ENCODE results near the gene KAZN. TPM values are rescaled to one million over a fixed set of nuclear protein-coding genes. Genes with fewer than 3 reads are reported as not detected.
A peak's percentile ranks its signal among the peaks of the same experiment; 100 is the strongest.

KAZN gene
- total RNA-seq, 2 donors from 2014 or later: 1.1 to 2.2 TPM

- Mint-ChIP-seq H3K36me3 (no peaks in the 10 kb centered on the region), H3K27ac (no peak overlapping the region), H3K9me3 (no peaks in the 10 kb centered on the region)
- no peak for DNase-seq (ENCODE audit: low spot score in 2 of 2)
- ATAC-seq: no peak
These were observed 478.9 kb downstream of the KAZN start for GRCh38 chr1:15077384-15077783.

- Mint-ChIP-seq H3K27ac (no peak overlapping the region), H3K9me3 (no peaks in the 10 kb centered on the region), H3K36me3 (no peaks in the 10 kb centered on the region)
- no peak for DNase-seq (ENCODE audit: low spot score in 2 of 2)
- ATAC-seq: no peak
These were observed 482.0 kb downstream of the KAZN start for GRCh38 chr1:15080328-15081007.

GRCh38 chr1:15081102-15081501 lies 482.6 kb downstream of the KAZN start:
- Mint-ChIP-seq H3K36me3 (no peaks in the 10 kb centered on the region), H3K27ac (no peak overlapping the region), H3K9me3 (no peaks in the 10 kb centered on the region)
- ATAC-seq: no peak
- DNase-seq (ENCODE audit: low spot score in 2 of 2): no peak

DNA sequence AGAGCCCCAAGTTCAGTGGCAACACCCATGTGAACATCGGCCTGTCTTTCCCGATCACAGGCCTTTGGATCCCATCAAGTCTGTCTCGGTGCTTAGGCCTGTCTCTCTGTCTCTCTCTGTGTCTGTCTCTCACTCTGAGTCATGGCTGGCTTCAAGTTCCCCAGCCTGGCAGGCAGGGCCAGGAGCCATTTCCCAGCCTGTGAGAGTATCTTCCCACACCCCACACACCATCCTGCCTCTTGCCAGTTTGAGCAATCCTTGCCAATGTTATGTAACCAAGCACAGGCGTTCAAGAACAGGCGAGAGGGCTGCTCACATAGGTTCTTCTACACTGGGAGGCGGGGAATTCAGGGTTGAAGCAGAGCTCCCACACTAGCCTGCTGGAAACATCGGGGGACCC lies 485.1 kb downstream of the KAZN start:
- H3K27ac Mint-ChIP-seq: no peak overlapping the region
- ATAC-seq (no peak), DNase-seq (ENCODE audit: low spot score in 2 of 2) (no peak)
- no peaks in the 10 kb centered on the region for H3K9me3 Mint-ChIP-seq
- no peaks in the 10 kb centered on the region for H3K36me3 Mint-ChIP-seq

DNA sequence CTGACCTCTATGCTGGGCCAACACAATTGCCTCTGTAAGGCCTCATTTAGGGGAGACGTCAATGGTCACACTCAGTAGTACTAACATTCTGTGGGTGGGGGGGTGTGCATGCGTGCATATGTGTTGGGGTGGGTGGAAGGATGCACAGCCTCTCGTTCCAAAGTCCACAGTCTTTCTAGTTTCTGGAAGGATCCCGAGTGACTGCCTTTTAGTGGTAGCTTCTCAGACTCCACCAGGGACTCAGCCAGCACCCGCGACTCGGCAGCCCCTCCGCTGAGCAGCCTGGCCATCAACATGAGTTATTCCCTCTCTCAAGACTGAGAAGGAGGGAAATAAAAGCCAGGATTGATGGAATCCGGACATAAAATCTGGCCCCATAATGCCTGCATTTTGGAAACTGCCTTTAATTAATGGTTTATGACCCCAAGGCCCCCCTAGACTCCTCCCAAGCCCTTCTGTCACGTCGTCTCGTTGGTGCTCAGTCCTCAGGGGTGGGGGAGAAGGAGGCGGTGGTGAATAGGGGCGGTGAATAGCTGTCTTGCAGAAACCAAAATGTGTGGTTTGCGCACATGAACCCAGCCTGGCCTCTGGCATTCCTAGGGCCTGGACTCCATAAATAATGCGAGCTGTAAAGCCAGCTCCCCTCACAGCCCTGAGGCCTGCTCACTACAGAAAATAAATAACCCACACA lies 489.9 kb downstream of the KAZN start:
- Mint-ChIP-seq H3K27ac (no peak overlapping the region), H3K9me3 (no peaks in the 10 kb centered on the region), H3K36me3 (no peaks in the 10 kb centered on the region)
- ATAC-seq (no peak), DNase-seq (ENCODE audit: low spot score in 2 of 2) (no peak)

- no peaks in the 10 kb centered on the region for H3K36me3 Mint-ChIP-seq
- no peak for DNase-seq (ENCODE audit: low spot score in 2 of 2)
- no peak for ATAC-seq
These were observed 490.9 kb downstream of the KAZN start for GRCh38 chr1:15089258-15089992.

DNA sequence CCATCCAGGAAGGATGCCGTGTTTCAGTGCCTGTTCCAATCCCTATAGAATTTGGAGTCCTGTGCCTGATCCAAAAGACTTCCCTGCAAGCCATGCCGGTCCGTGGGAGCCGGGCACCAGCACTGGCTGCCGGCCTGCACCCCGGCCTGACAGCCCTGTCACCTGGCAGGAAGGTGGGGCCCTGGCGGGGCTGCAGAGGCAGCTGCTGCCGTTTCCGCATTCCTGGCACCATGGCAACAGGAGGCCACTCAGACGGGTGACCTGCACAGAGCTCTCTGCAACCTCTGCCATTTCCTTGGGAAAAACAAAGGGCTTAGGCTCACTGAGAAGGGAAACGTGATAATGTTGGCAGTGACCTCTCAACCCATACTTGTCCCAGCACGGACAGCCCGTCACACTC lies 491.9 kb downstream of the KAZN start:
- ATAC-seq (no peak), DNase-seq (ENCODE audit: low spot score in 2 of 2) (no peak)
- no peaks in the 10 kb centered on the region for H3K36me3 Mint-ChIP-seq
- no peaks in the 10 kb centered on the region for H3K9me3 Mint-ChIP-seq
- no peak overlapping the region for H3K27ac Mint-ChIP-seq

More at GRCh38 chr1:15089258-15089992, 490.9 kb downstream of the KAZN start:
- Mint-ChIP-seq H3K27ac (no peak overlapping the region), H3K9me3 (no peaks in the 10 kb centered on the region)

- no peak for DNase-seq (ENCODE audit: low spot score in 2 of 2)
- Mint-ChIP-seq H3K9me3 (no peaks in the 10 kb centered on the region), H3K27ac (no peak overlapping the region), H3K36me3 (no peaks in the 10 kb centered on the region)
- ATAC-seq: no peak
These were observed 495.6 kb downstream of the KAZN start for GRCh38 chr1:15094056-15094455.

GRCh38 chr1:15094719-15095495 lies 496.4 kb downstream of the KAZN start:
- H3K27ac Mint-ChIP-seq: no peak overlapping the region
- ATAC-seq (no peak), DNase-seq (ENCODE audit: low spot score in 2 of 2) (no peak)
- H3K36me3 Mint-ChIP-seq: no peaks in the 10 kb centered on the region
- no peaks in the 10 kb centered on the region for H3K9me3 Mint-ChIP-seq

DNA sequence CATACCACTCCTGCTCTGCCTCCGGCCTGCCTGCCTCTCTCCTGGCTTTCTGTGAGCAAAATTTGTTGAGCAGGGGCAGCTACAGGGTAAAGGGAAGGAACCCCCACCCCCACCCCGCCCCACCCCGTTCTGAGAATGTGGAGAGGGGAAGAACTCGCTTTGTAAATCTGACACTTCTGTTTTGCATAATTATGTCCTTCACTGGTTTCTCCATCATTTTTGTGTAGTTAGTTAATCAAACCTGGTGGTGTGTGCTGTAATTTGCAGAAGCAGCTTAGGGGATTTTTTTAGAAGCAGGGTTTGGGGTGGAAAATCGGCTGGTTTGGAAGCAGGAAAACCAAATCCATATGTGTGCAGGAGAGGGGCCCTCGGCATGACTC lies 497.0 kb downstream of the KAZN start:
- no peaks in the 10 kb centered on the region for H3K9me3 Mint-ChIP-seq
- no peak for ATAC-seq
- H3K27ac Mint-ChIP-seq: no peak overlapping the region

GRCh38 chr1:15096293-15096692 lies 497.8 kb downstream of the KAZN start:
- Mint-ChIP-seq H3K36me3 (no peaks in the 10 kb centered on the region), H3K27ac (no peak overlapping the region), H3K9me3 (no peaks in the 10 kb centered on the region)
- no peak for DNase-seq (ENCODE audit: low spot score in 2 of 2)
- no peak for ATAC-seq

More for the DNA sequence above, 497.0 kb downstream of the KAZN start:
- DNase-seq (ENCODE audit: low spot score in 2 of 2): no peak
- no peaks in the 10 kb centered on the region for H3K36me3 Mint-ChIP-seq

DNA sequence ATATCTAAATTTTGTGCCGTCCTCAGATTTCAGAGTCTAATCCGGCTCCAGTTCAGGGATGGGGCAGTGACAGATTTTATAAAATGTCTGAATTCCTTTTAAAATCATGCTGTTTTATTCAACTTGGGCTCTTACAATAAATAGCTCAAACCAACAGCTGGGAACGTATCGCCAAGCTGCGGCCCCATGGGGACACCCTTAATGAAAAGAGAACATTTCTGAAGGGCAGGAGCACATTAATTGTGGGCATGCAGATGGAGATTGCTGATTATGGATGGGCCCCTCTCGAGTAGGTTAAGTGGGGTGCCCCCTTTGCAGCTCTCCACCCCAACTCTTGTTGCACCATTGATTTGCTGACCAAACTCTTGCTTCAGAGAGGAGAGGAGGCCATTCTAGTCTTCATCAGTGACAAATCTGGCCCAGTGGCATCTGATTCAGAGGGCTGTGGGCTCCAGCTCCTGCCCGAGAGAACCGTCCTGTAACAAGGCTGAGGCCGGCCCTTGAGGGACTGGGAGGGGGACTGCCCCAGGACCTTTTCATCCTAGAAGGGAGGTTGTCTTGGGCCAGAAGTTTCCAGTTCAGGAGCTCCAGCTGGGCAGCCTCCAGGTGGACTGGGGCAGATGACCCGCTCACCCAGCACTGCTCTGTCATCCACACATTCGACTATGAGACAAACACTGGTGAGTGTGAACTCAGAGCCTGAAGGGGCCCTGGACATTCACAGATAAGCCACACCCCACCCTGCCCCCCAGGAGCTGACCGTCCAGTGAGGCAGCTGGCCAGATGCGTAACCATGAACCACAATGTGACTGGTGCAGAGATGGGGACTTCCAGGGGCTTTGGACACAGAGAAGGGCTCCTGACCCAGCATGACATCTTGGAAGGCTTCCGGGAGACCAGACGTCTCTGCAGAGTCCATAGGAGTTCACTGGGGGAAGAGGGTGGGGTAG lies 500.0 kb downstream of the KAZN start:
- Mint-ChIP-seq H3K36me3 (no peaks in the 10 kb centered on the region), H3K9me3 (no peaks in the 10 kb centered on the region), H3K27ac (no peak overlapping the region)
- DNase-seq (ENCODE audit: low spot score in 2 of 2): no peak
- no peak for ATAC-seq

- no peak overlapping the region for H3K27ac Mint-ChIP-seq
- no peak for DNase-seq (ENCODE audit: low spot score in 2 of 2)
- ATAC-seq: no peak
- no peaks in the 10 kb centered on the region for H3K36me3 Mint-ChIP-seq
- H3K9me3 Mint-ChIP-seq: no peaks in the 10 kb centered on the region
These were observed 501.1 kb downstream of the KAZN start for GRCh38 chr1:15099441-15100120.

- Mint-ChIP-seq H3K36me3 (no peaks in the 10 kb centered on the region), H3K27ac (no peak overlapping the region), H3K9me3 (no peaks in the 10 kb centered on the region)
- DNase-seq (ENCODE audit: low spot score in 2 of 2): peak in 1 of 2 donors; percentile 60
- peak; percentile 37 to 84 for ATAC-seq
These were observed 501.8 kb downstream of the KAZN start for GRCh38 chr1:15100121-15100879.
